Heart left ventricle (tissue), 16 donors: ENCODE data around the gene RFWD3. TPM values are rescaled to one million over a fixed set of nuclear protein-coding genes. Genes with fewer than 3 reads are reported as not detected.
A peak's percentile ranks its signal among the peaks of the same experiment; 100 is the strongest.

Source experiments
- ATAC-seq, 4 donors: fragments of 200-7000 bp; cut with Tn5 transposase; one replicate each; pipeline ENCODE4 v1.9.1; 2020 to 2022; ENCODE audit warnings: moderate library complexity in 4 of 4, mild to moderate bottlenecking in 3 of 4, moderate number of reproducible peaks in 1 of 4
- DNase-seq, 5 donors: peaks; one replicate each; pipeline ENCODE4 v3.0.0-alpha.2; 2020
- H3K27ac ChIP-seq, 12 donors: fragments of 200-600 bp; sonication (generic) in 4 of 12; one replicate each; pipeline versions ENCODE4 v1.5.0 to v1.8.0; 2016 to 2022; ENCODE audit warnings: mild to moderate bottlenecking in 2 of 12
- H3K27me3 ChIP-seq, 9 donors: fragments of 200-600 bp; sonication (generic) in 2 of 9; one replicate each; pipeline versions ENCODE4 v1.5.1 to v1.8.0; 2016 to 2022; ENCODE audit warnings: mild to moderate bottlenecking in 3 of 9
- H3K36me3 ChIP-seq, 9 donors: fragments of 200-600 bp; sonication (generic) in 2 of 9; one replicate each; pipeline versions ENCODE4 v1.5.0 to v1.8.0; 2018 to 2022; ENCODE audit warnings: mild to moderate bottlenecking in 2 of 9
- H3K4me1 ChIP-seq, 12 donors: fragments of 200-600 bp; sonication (generic) in 4 of 12; one replicate each; pipeline versions ENCODE4 v1.5.0 to v1.8.0; 2016 to 2022; ENCODE audit warnings: mild to moderate bottlenecking in 3 of 12
- H3K4me3 ChIP-seq, 12 donors: fragments of 200-600 bp; sonication (generic) in 4 of 12; one replicate each; pipeline versions ENCODE4 v1.5.0 to v1.8.0; 2017 to 2022; ENCODE audit warnings: mild to moderate bottlenecking in 9 of 12, moderate library complexity in 4 of 12
- H3K9me3 ChIP-seq, 12 donors: fragments of 200-600 bp; sonication (generic) in 4 of 12; one replicate each; pipeline versions ENCODE4 v1.5.0 to v1.8.0; 2016 to 2022; ENCODE audit warnings: mild to moderate bottlenecking in 1 of 12
- POLR2A ChIP-seq, 2 donors: fragments of 450-650 bp; IDR thresholded peaks; one replicate each; pipeline ENCODE4 v1.6.1; 2017; ENCODE audit warnings: antibody characterized with exemption in 2 of 2, mild to moderate bottlenecking in 2 of 2, moderate library complexity in 2 of 2
- WGBS, 4 donors: extraction: QIAGEN DNeasy Blood & Tissue Kit in 2 of 4; methylation state at CpG; one replicate each; pipeline versions ENCODE4 v1.1.5 to v1.1.7; 2013 to 2018; 5-methylcytosine and 5-hydroxymethylcytosine counted together
- intact Hi-C, 10 donors: fragments of 100-400 bp; cut with DNase I; formaldehyde crosslinking; loops; one replicate each; pipeline versions ENCODE4 v1.11.1 to v1.14.2; 2022
- polyA plus RNA-seq, 2 donors: library from polyadenylated mRNA; stranded (reverse); fragments of 200-250 nt; gene quantifications; one replicate each; pipeline ENCODE4 v1.2.3, GENCODE V29; 2013
- total RNA-seq, 9 donors: library from RNA; depleted of rRNA in 2 of 9; stranded (reverse); fragments of >200 nt in 2 of 9; fragmentation: NEBNext Ultra II Directional in 3 of 9; extraction: Animal tissue kit (Norgen Biotek cat#: 25700) in 3 of 9; gene quantifications; one replicate each; pipeline versions ENCODE4 v1.1.0 to v1.2.4, GENCODE V29; 2016 to 2023
- TF ChIP-seq, protein P1 (sequence below), 12 donors: fragments of 200-600 bp; sonication (generic) in 4 of 12; IDR thresholded peaks; one replicate each; pipeline versions ENCODE4 v1.5.0 to v1.8.0; 2018 to 2022; ENCODE audit warnings: antibody characterized with exemption in 12 of 12, mild to moderate bottlenecking in 5 of 12
- donor health status: ischemic (EF 13 %, LVEDD 7.1; RV severe dilation, severe dysfunction).
- donor health status: healthy with polysubstance abuse.
- donor health status: DM: no; HTN: yes; CAD: no.
- donor health status: DM: no; HTN: no; CAD: no.
- donor health status: ischemic (EF 25% LVEDD 6.9; RV normal size, moderate dysfunction).
- donor health status: ischemic (EF 25% LVEDD 5.7; RV mildly dilated, moderate dysfunction).
- donor health status: healthy.
- donor health status: DM: yes; HTN: yes; CAD: no.
- donor health status: ischemic (EF 35%, LVEDD 5.7; RV mildly dilated, moderate dysfunction).
- donor health status: nonischemic (EF 11% LVEDD 7.7; RV severe dilation, severe dysfunction).
- donor health status: DM: yes; HTN: yes; CAD: no.
- donor health status: PGD.
- donor health status: ischemic (EF 29% LVEDD 5.4; RV normal size, mild dysfunction).
- donor health status: nonischemic (EF 23%, LVEDD 6.1; RV moderate dilation, normal function).

The RFWD3 gene
- total and polyA plus RNA-seq, 11 donors, result 3.3 to 14.4 (median 5.1) TPM

DNA sequence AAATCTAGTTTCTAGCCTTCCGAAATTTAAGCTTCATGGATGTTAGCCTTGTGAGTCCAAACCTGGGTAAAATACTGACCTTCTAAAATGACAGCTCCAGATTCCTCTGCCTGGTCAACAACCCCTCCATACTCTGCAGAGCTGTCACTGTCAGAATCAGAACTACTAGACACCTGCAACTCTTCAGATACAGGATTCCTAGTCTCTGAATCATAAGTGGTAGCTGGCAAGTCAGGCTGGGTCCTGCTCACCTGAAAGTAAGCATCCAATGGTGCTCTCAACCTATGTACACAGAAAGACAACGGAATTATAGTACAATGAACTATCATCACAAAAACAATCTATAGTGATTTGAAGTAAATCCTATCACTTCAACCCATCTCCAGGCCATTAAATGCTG lies 14.8 kb downstream of the RFWD3 start:
- intact Hi-C loops, result no loop called here
- 93 to 97% (median 95%) methylated on average over 2 of the region's 2 CpGs for WGBS, 4 donors
- peaks cover 0 to 84% (median 65%) of the 10 kb centered on the region in 9 donors for H3K36me3 ChIP-seq
- ATAC-seq, result no peak
- H3K27me3 ChIP-seq, result no peaks in the 10 kb centered on the region
- H3K4me3 ChIP-seq, result no peak overlapping the region
- H3K4me1 ChIP-seq, result peaks cover 0 to 16% (median 2%) of the 10 kb centered on the region in 12 donors
- no peak for TF ChIP-seq POLR2A (IDR thresholded peaks at IDR 0.05)
- TF ChIP-seq, protein P1, sequence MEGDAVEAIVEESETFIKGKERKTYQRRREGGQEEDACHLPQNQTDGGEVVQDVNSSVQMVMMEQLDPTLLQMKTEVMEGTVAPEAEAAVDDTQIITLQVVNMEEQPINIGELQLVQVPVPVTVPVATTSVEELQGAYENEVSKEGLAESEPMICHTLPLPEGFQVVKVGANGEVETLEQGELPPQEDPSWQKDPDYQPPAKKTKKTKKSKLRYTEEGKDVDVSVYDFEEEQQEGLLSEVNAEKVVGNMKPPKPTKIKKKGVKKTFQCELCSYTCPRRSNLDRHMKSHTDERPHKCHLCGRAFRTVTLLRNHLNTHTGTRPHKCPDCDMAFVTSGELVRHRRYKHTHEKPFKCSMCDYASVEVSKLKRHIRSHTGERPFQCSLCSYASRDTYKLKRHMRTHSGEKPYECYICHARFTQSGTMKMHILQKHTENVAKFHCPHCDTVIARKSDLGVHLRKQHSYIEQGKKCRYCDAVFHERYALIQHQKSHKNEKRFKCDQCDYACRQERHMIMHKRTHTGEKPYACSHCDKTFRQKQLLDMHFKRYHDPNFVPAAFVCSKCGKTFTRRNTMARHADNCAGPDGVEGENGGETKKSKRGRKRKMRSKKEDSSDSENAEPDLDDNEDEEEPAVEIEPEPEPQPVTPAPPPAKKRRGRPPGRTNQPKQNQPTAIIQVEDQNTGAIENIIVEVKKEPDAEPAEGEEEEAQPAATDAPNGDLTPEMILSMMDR (IDR thresholded peaks at IDR 0.05), result no peak
- H3K27ac ChIP-seq, result no peak overlapping the region
- no peaks in the 10 kb centered on the region for H3K9me3 ChIP-seq
- no peak for DNase-seq

DNA sequence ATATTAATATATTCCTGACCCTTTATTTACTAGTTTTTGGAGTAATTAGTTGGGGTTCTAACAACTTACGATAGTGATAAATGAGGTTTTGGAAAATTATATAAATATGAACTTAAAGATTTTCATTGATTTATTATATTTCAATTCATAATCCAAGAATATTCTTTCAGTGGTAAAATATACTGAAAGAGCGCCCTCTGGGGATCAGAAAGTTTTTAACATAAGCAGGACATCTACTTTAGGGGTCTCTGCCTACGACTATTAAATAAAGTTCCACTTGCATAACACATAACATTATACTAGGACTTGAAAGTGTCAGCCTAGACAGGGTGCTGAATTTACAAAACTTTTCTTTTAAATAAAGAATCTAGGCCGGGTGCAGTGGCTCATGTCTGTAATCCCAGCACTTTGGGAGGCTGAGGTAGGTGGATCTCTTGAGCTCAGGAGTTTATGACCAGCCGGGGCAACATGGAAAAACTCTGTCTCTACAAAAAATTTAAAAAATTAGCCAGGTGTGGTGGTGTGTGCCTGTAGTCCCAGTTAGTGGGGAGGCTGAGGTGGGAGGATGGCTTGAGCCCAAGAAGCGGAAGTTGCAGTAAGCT lies 15.6 kb downstream of the RFWD3 start:
- DNase-seq (no peak), ATAC-seq (no peak)
- WGBS, 4 donors, result 83 to 88% (median 87%) methylated on average over 6 of the region's 6 CpGs
- Histone ChIP-seq H3K4me3 (no peak overlapping the region), H3K4me1 (peaks cover 0 to 15% (median 2%) of the 10 kb centered on the region in 12 donors), H3K36me3 (peaks cover 0 to 87% (median 68%) of the 10 kb centered on the region in 9 donors), H3K27ac (no peak overlapping the region), H3K27me3 (no peaks in the 10 kb centered on the region), H3K9me3 (no peaks in the 10 kb centered on the region)
- intact Hi-C loops, result no loop called here
- no peak for TF ChIP-seq POLR2A (IDR thresholded peaks at IDR 0.05)
- TF ChIP-seq, protein P1 (IDR thresholded peaks at IDR 0.05), result peak; percentile 15 to 58 (median 42)

DNA sequence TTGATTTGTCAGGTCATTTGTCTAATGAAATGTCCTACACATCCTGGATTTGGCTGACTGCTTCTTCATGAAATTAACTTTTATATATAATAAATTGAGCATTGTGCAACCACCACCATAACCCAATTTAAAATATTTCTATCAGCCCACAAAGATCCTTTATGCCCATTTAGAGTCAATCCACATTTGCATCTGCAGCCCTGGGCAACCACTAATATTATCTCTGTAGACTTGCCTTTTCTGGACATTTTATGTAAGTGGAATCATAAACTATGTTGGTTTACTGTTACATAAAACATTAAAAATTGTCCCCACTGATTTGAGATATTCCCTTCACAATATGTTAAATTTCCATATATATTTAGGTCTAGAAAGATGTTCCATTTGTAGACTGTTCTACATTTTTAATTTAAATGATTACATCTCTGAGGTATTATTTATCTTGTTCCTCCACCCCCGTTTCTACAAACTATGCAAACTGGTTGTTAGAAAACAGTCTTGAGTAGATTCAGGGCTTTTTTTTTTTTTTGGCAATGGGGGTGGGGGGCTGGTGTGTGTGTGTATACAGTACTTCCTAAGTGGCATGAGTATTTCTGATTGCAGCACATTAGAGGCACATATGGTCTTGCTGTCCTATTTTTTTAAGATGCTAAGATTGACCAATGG lies 16.7 kb downstream of the RFWD3 start:
- WGBS, 4 donors, result 74 to 90% (median 84%) methylated on average over 1 of the region's 1 CpG
- intact Hi-C loops, result no loop called here
- no peak for ATAC-seq

DNA sequence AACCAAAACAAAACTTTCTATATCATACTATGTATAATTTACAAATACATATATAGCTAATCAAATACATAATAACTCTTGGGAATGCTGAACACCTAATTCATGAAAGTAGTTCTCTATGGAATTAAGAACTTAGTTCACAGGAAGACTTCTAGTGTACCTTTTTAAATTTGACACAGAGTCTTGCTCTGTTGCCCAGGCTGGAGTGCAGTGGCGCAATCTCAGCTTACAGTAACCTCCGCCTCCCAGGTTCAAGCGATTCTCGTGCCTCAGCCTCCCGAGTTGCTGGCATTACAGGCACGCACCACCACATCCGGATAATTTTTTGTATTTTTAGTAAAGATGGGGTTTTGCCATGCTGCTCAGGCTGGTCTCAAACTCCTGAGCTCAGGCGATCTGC lies 24.7 kb downstream of the RFWD3 start:
- WGBS, 4 donors, result 96 to 98% (median 97%) methylated on average over 8 of the region's 8 CpGs
- no peak for DNase-seq
- Histone ChIP-seq H3K27me3 (no peaks in the 10 kb centered on the region), H3K9me3 (no peaks in the 10 kb centered on the region), H3K4me3 (no peak overlapping the region), H3K27ac (no peak overlapping the region), H3K4me1 (no peaks in the 10 kb centered on the region), H3K36me3 (peaks cover 3 to 98% (median 90%) of the 10 kb centered on the region in 9 donors)
- ATAC-seq, result no peak
- intact Hi-C loops, result no loop called here
- TF ChIP-seq, protein P1 (IDR thresholded peaks at IDR 0.05), result no peak
- no peak for TF ChIP-seq POLR2A (IDR thresholded peaks at IDR 0.05)

More for the DNA sequence above, 16.7 kb downstream of the RFWD3 start:
- Histone ChIP-seq H3K27ac (no peak overlapping the region), H3K9me3 (no peaks in the 10 kb centered on the region), H3K4me1 (peaks cover 0 to 15% (median 2%) of the 10 kb centered on the region in 12 donors), H3K4me3 (no peak overlapping the region), H3K27me3 (no peaks in the 10 kb centered on the region), H3K36me3 (peaks cover 0 to 87% (median 76%) of the 10 kb centered on the region in 9 donors)
- no peak for DNase-seq
- TF ChIP-seq, protein P1 (IDR thresholded peaks at IDR 0.05), result no peak
- TF ChIP-seq POLR2A (IDR thresholded peaks at IDR 0.05), result no peak
